Keratinocyte (primary cell): ENCODE data around the gene GATA3. TPM values are rescaled to one million over a fixed set of nuclear protein-coding genes. Genes with fewer than 3 reads are reported as not detected.

Source experiments
- DNase-seq: peaks from one replicate; pipeline ENCODE4 v3.0.0-alpha.2; 2011; ENCODE audit warnings: low read depth, missing footprints, low spot score
- FAIRE-seq: peaks from 2 replicates; lab custom pipeline; 2011; peaks lifted over from hg19 to GRCh38; lab: Jason Lieb, UNC
- H2AFZ ChIP-seq: 2 replicates; pipeline ENCODE4 v1.6.0; 2012; ENCODE audit warnings: low read length, control low read depth, inconsistent platforms; ENCODE audit not compliant: control insufficient read depth
- H3K27ac ChIP-seq: 2 replicates; pipeline ENCODE4 v1.5.1; 2011; ENCODE audit warnings: low read length; ENCODE audit not compliant: control insufficient read depth, insufficient read depth
- H3K27me3 ChIP-seq: 3 replicates; pipeline ENCODE4 v1.6.0; 2011; ENCODE audit warnings: low read length; ENCODE audit not compliant: control insufficient read depth, insufficient read depth; ENCODE audit errors: extremely low read depth
- H3K36me3 ChIP-seq, 2 experiments: 2 replicates in 1 of 2; 3 replicates in 1 of 2; pipeline ENCODE4 v1.5.1; 2011; ENCODE audit warnings: low read length in 2 of 2, mild to moderate bottlenecking in 1 of 2; ENCODE audit not compliant: control insufficient read depth in 2 of 2, insufficient read depth in 2 of 2; ENCODE audit errors: extremely low read depth in 1 of 2
- H3K4me1 ChIP-seq: 3 replicates; pipeline ENCODE4 v1.5.1; 2011; ENCODE audit warnings: low read length; ENCODE audit not compliant: control insufficient read depth, insufficient read depth; ENCODE audit errors: extremely low read depth
- H3K4me2 ChIP-seq: 3 replicates; pipeline ENCODE4 v1.6.0; 2011; ENCODE audit warnings: low read depth, low read length; ENCODE audit not compliant: control insufficient read depth, insufficient read depth; ENCODE audit errors: extremely low read depth
- H3K4me3 ChIP-seq, 3 experiments: fragments of 200-600 bp in 1 of 3; sonication (generic) in 1 of 3; 2 replicates in 2 of 3; 3 replicates in 1 of 3; pipeline ENCODE4 v1.5.1; 2011 to 2016; ENCODE audit warnings: low read length in 3 of 3, mild to moderate bottlenecking in 3 of 3, control low read depth in 2 of 3, inconsistent platforms in 1 of 3, low read depth in 1 of 3, mixed read lengths in 1 of 3, mixed run types in 1 of 3, moderate library complexity in 1 of 3; ENCODE audit not compliant: control insufficient read depth in 2 of 3, insufficient read depth in 2 of 3; ENCODE audit errors: extremely low read depth in 1 of 3
- H3K79me2 ChIP-seq: 2 replicates; pipeline ENCODE4 v1.6.0; 2012; ENCODE audit warnings: low read length; ENCODE audit not compliant: control insufficient read depth, insufficient read depth
- H3K9ac ChIP-seq: 3 replicates; pipeline ENCODE4 v1.6.0; 2011; ENCODE audit warnings: low read length; ENCODE audit not compliant: control insufficient read depth, insufficient read depth; ENCODE audit errors: extremely low read depth
- H3K9me1 ChIP-seq: 3 replicates; pipeline ENCODE4 v1.6.0; 2011; ENCODE audit warnings: low read length; ENCODE audit not compliant: control insufficient read depth, insufficient read depth; ENCODE audit errors: extremely low read depth
- H3K9me3 ChIP-seq: 2 replicates; pipeline ENCODE4 v1.5.1; 2012; ENCODE audit warnings: low read depth, low read length; ENCODE audit not compliant: control insufficient read depth
- H4K20me1 ChIP-seq: 3 replicates; pipeline ENCODE4 v1.6.0; 2011; ENCODE audit warnings: low read length; ENCODE audit not compliant: control insufficient read depth, insufficient read depth; ENCODE audit errors: extremely low read depth
- EZH2 ChIP-seq: IDR thresholded peaks from one replicate; pipeline ENCODE4 v1.6.1; 2012; ENCODE audit warnings: inconsistent platforms, mild to moderate bottlenecking, low read length, moderate library complexity
- dilution Hi-C: fragments of 300-500 bp; cut with MboI; formaldehyde crosslinking; loops from one replicate; pipeline ENCODE4 v1.7.0; 2020; ENCODE audit warnings: low sequenced_read_pairs; ENCODE audit not compliant: extremely low pct_ligation_motif_present
- polyA plus RNA-seq, 5 experiments: library from polyadenylated mRNA; depleted of rRNA in 3 of 5; stranded (reverse) in 3 of 5; stranded (forward) in 1 of 5; unstranded in 1 of 5; fragments of >200 nt; gene quantifications; 1 replicate in 1 of 5; 2 replicates in 3 of 5; 3 replicates in 1 of 5; pipeline versions ENCODE4 v1.2.1 to v1.2.3, GENCODE V29; 2011 to 2012; ENCODE audit warnings: missing spikeins in 2 of 5, low read depth in 1 of 5, low replicate concordance in 1 of 5
- TF ChIP-seq, protein P1 (sequence below), 3 experiments: IDR thresholded peaks in 1 of 3; conservative IDR thresholded peaks in 1 of 3; optimal IDR thresholded peaks in 1 of 3; 2 replicates in 2 of 3; 3 replicates in 1 of 3; pipeline versions ENCODE3 to v1.5.1; 2011; ENCODE audit warnings: low read length in 3 of 3, mild to moderate bottlenecking in 3 of 3, moderate library complexity in 2 of 3, control low read depth in 1 of 3, inconsistent platforms in 1 of 3; ENCODE audit not compliant: insufficient read depth in 2 of 3; ENCODE audit errors: extremely low read depth in 1 of 3

GATA3 gene
- polyA plus RNA-seq, 1 donor (not counting 4 experiments of a cell fraction or from before 2014, with no cell fraction given), result 4.0 TPM

DNA sequence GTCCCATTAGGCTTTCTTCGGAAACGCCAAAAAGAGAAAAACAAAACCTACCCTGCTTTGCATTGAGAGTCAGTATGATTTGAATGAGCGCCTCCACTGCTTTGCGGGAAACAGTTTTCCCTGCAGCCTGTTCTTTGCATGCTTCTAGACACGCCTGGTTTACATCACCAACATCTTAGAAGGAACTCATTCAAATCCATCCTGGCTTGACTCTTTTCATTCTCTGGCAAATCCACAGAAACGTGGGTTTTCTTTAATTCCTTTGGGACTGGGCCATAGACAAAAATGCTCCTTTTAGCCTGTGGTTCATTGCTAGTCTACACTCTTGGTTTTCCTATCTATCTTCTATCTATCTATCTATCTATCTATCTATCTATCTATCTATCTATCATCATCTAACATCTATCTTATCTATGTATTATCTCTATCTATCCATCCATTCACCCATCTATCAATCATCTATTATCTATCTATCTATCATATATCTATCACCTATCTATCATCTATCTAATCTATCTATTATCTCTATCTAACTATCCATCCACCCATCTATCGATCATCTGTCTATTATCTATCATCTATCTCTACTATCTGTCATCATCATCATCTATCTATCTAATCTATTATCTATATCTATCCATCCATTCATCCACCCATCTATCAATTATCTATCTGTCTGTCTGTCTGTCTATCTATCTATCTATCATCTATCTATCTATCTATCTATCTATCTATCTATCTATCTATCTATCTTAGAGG lies 68.3 kb downstream of the GATA3 start:
- Histone ChIP-seq H3K27me3 (no peaks in the 10 kb centered on the region), H3K79me2 (no peaks in the 10 kb centered on the region), H3K27ac (no peak overlapping the region), H3K9ac (no peak overlapping the region), H2AFZ (no peak overlapping the region), H3K4me1 (no peaks in the 10 kb centered on the region), H3K36me3 (no peaks in the 10 kb centered on the region), H3K4me2 (no peak overlapping the region), H3K4me3 (no peak overlapping the region), H3K9me1 (no peaks in the 10 kb centered on the region), H3K9me3 (no peaks in the 10 kb centered on the region), H4K20me1 (no peaks in the 10 kb centered on the region)
- FAIRE-seq, result no peak
- TF ChIP-seq, protein P1, sequence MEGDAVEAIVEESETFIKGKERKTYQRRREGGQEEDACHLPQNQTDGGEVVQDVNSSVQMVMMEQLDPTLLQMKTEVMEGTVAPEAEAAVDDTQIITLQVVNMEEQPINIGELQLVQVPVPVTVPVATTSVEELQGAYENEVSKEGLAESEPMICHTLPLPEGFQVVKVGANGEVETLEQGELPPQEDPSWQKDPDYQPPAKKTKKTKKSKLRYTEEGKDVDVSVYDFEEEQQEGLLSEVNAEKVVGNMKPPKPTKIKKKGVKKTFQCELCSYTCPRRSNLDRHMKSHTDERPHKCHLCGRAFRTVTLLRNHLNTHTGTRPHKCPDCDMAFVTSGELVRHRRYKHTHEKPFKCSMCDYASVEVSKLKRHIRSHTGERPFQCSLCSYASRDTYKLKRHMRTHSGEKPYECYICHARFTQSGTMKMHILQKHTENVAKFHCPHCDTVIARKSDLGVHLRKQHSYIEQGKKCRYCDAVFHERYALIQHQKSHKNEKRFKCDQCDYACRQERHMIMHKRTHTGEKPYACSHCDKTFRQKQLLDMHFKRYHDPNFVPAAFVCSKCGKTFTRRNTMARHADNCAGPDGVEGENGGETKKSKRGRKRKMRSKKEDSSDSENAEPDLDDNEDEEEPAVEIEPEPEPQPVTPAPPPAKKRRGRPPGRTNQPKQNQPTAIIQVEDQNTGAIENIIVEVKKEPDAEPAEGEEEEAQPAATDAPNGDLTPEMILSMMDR (optimal IDR thresholded peaks at IDR 0.05 in 1 of 3, IDR thresholded peaks at IDR 0.05 in 1 of 3, conservative IDR thresholded peaks at IDR 0.05 in 1 of 3; ENCODE audit: extremely low read depth in 1 of 3, insufficient read depth in 2 of 3, low read length in 3 of 3), result no peak
- no peak for TF ChIP-seq EZH2
- dilution Hi-C loops, result no loop called here
- no peak for DNase-seq

DNA sequence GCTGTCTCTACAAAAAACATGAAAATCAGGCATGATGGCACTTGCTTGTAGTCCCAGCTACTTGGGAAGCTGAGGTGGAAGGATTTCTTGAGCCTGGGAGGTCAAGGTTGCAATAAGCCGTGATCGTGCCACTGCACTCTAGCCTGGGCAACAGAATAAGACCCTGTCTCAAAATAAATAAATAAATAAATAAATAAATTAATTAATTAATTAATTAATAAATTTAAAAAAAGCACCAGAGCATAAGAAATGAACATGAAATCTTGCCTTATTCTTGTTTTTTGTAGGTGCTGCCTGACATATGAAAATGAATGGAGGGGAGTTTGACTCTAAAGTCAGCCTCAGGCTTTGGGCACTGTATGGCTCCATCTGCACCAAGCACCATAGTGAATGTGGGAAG lies 69.9 kb downstream of the GATA3 start:
- Histone ChIP-seq H3K27me3 (no peaks in the 10 kb centered on the region), H3K4me2 (no peak overlapping the region), H3K9ac (no peak overlapping the region), H2AFZ (no peak overlapping the region), H3K79me2 (no peaks in the 10 kb centered on the region), H3K9me1 (no peaks in the 10 kb centered on the region), H4K20me1 (no peaks in the 10 kb centered on the region), H3K27ac (no peak overlapping the region), H3K4me3 (no peak overlapping the region), H3K9me3 (no peaks in the 10 kb centered on the region), H3K36me3 (no peaks in the 10 kb centered on the region), H3K4me1 (peaks cover 3% of the 10 kb centered on the region)
- FAIRE-seq (no peak), DNase-seq (no peak)
- dilution Hi-C loops, result no loop called here
- no peak for TF ChIP-seq EZH2
- TF ChIP-seq, protein P1 (optimal IDR thresholded peaks at IDR 0.05 in 1 of 3, IDR thresholded peaks at IDR 0.05 in 1 of 3, conservative IDR thresholded peaks at IDR 0.05 in 1 of 3; ENCODE audit: extremely low read depth in 1 of 3, insufficient read depth in 2 of 3, low read length in 3 of 3), result no peak

Other genes starting within 250 kb of the GATA3 start
- gene TAF3, start 236.2 kb upstream of the GATA3 start, polyA plus RNA-seq, result 0.80 to 4.1 TPM (median 2.0 TPM) in 3 replicates